Karpas-422 (cell line): ENCODE measurements around the gene GRK5. TPM values are rescaled to one million over a fixed set of nuclear protein-coding genes. Genes with fewer than 3 reads are reported as not detected.
"Not testable (repeated sequence)": the region's sequence is repeated elsewhere in the genome, so short reads cannot be mapped to it uniquely, and the experiment has no call there.

Source experiments
- DNase-seq: peaks from one replicate; pipeline ENCODE4 v3.0.0-alpha.2; 2015
- H2AFZ ChIP-seq: fragments of 200-600 bp; sonication (generic); 2 replicates; pipeline ENCODE4 v1.6.1; 2014; ENCODE audit warnings: antibody characterized with exemption, low read length, mixed read lengths
- H3K27ac ChIP-seq: fragments of 200-600 bp; sonication (generic); 2 replicates; pipeline ENCODE4 v1.5.1; 2014; ENCODE audit warnings: mild to moderate bottlenecking, low read length, moderate library complexity
- H3K27me3 ChIP-seq: fragments of 200-600 bp; sonication (generic); 2 replicates; pipeline ENCODE4 v1.6.1; 2014; ENCODE audit warnings: low read length, mixed read lengths
- H3K36me3 ChIP-seq: fragments of 200-600 bp; sonication (generic); 2 replicates; pipeline ENCODE4 v1.6.1; 2014; ENCODE audit warnings: low read length, mixed read lengths; ENCODE audit not compliant: insufficient read depth
- H3K4me1 ChIP-seq: fragments of 200-600 bp; sonication (generic); 2 replicates; pipeline ENCODE4 v1.6.1; 2014; ENCODE audit warnings: mild to moderate bottlenecking, low read length, mixed read lengths
- H3K4me2 ChIP-seq: fragments of 200-600 bp; sonication (generic); 2 replicates; pipeline ENCODE4 v1.6.1; 2014; ENCODE audit warnings: low read length, low read depth, mild to moderate bottlenecking; ENCODE audit not compliant: poor library complexity, severe bottlenecking
- H3K4me3 ChIP-seq: fragments of 200-600 bp; sonication (generic); 2 replicates; pipeline ENCODE4 v1.5.1; 2014; ENCODE audit warnings: mild to moderate bottlenecking, antibody characterized with exemption, low read length, mixed read lengths
- H3K79me2 ChIP-seq: fragments of 200-600 bp; sonication (generic); 2 replicates; pipeline ENCODE4 v1.6.1; 2014; ENCODE audit warnings: mild to moderate bottlenecking, low read length, mixed read lengths
- H3K9ac ChIP-seq: fragments of 200-600 bp; sonication (generic); 2 replicates; pipeline ENCODE4 v1.6.0; 2014; ENCODE audit warnings: low read length
- H3K9me2 ChIP-seq: fragments of 200-600 bp; sonication (generic), shearing (Covaris generic); replicated peaks from 2 replicates; pipeline ENCODE4 v1.6.0; 2014; ENCODE audit warnings: mild to moderate bottlenecking, low read length, moderate library complexity; ENCODE audit not compliant: insufficient read depth
- H3K9me3 ChIP-seq: fragments of 300-700, 200-600 bp; sonication (generic); 2 replicates; pipeline ENCODE4 v1.6.1; 2014; ENCODE audit warnings: low read length, mixed read lengths
- H4K20me1 ChIP-seq: fragments of 200-600 bp; sonication (generic); 2 replicates; pipeline ENCODE4 v1.6.1; 2014; ENCODE audit warnings: mild to moderate bottlenecking, antibody characterized with exemption, low read length, low read depth; ENCODE audit not compliant: insufficient read depth
- total RNA-seq: library from RNA; depleted of rRNA; stranded (reverse); fragments of >200 nt; shearing (Covaris generic); gene quantifications from 2 replicates; pipeline ENCODE4 v1.2.3, GENCODE V29; 2014; ENCODE audit warnings: low replicate concordance

The GRK5 gene
- total RNA-seq, 1 experiment from 2014 or later, result 4.5 TPM

DNA sequence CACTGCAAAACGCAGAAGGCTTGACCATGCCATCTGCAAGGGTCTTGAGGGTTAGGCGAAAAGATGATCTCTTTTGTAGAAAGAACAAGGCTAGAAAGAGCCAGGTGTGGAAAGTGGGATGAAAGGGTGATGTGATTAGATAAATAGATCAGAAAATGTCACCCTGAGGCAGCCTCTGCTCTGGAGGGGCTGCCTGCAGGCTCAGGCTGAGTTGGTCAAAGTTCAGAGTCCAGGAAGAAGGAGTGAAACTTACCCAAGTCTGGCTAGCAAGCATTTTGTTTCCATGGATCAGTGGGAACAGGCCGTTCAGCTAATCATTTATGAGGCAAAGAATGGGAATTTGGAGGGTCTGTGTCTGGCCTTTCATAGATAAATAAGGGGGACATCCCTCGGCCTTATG lies 255.4 kb downstream of the GRK5 start:
- no peak overlapping the region for H2AFZ ChIP-seq
- no peak for DNase-seq
- peaks cover 29% of the 10 kb centered on the region for H3K4me1 ChIP-seq
- H3K9ac ChIP-seq, result no peak overlapping the region
- no peaks in the 10 kb centered on the region for H4K20me1 ChIP-seq
- no peak overlapping the region for H3K27ac ChIP-seq
- no peak overlapping the region for H3K4me3 ChIP-seq
- 0 out of 2 replicates have a peak, but pooled peaks cover 4% of the 10 kb centered on the region for H3K36me3 ChIP-seq
- H3K4me2 ChIP-seq, result no peak overlapping the region
- no peaks in the 10 kb centered on the region for H3K79me2 ChIP-seq
- H3K9me3 ChIP-seq, result no peaks in the 10 kb centered on the region
- H3K27me3 ChIP-seq, result no peaks in the 10 kb centered on the region
- no peaks in the 10 kb centered on the region for H3K9me2 ChIP-seq

- H3K4me2 ChIP-seq, H2AFZ ChIP-seq, H3K27me3 ChIP-seq, H3K79me2 ChIP-seq, H3K9me2 ChIP-seq, H3K36me3 ChIP-seq, H3K27ac ChIP-seq, DNase-seq, H3K9me3 ChIP-seq, H4K20me1 ChIP-seq, H3K9ac ChIP-seq, H3K4me3 ChIP-seq: not testable (repeated sequence)
- H3K4me1 ChIP-seq, result peaks cover 29% of the 10 kb centered on the region
Measured at GRCh38 chr10:119463195-119463594, 255.8 kb downstream of the GRK5 start.

- H3K9ac ChIP-seq, result no peak overlapping the region
- no peaks in the 10 kb centered on the region for H3K79me2 ChIP-seq
- no peak for DNase-seq
- H3K36me3 ChIP-seq, result 0 out of 2 replicates have a peak, but pooled peaks cover 4% of the 10 kb centered on the region
- H3K27me3 ChIP-seq, result no peaks in the 10 kb centered on the region
- H2AFZ ChIP-seq, result no peak overlapping the region
- H3K4me1 ChIP-seq, result peaks cover 32% of the 10 kb centered on the region
- no peaks in the 10 kb centered on the region for H3K9me3 ChIP-seq
- H3K27ac ChIP-seq, result no peak overlapping the region
- H4K20me1 ChIP-seq, result no peaks in the 10 kb centered on the region
- H3K4me3 ChIP-seq, result no peak overlapping the region
- H3K9me2 ChIP-seq, result no peaks in the 10 kb centered on the region
- no peak overlapping the region for H3K4me2 ChIP-seq
Measured at GRCh38 chr10:119465085-119465484, 257.7 kb downstream of the GRK5 start.

- H3K27ac ChIP-seq, result no peak overlapping the region
- no peak overlapping the region for H2AFZ ChIP-seq
- no peak overlapping the region for H3K9ac ChIP-seq
- no peak for DNase-seq
- H3K79me2 ChIP-seq, result no peaks in the 10 kb centered on the region
- no peaks in the 10 kb centered on the region for H3K9me2 ChIP-seq
- H4K20me1 ChIP-seq, result no peaks in the 10 kb centered on the region
- 0 out of 2 replicates have a peak, but pooled peaks cover 4% of the 10 kb centered on the region for H3K36me3 ChIP-seq
- no peaks in the 10 kb centered on the region for H3K9me3 ChIP-seq
- no peak overlapping the region for H3K4me2 ChIP-seq
- H3K4me3 ChIP-seq, result no peak overlapping the region
- peaks cover 26% of the 10 kb centered on the region for H3K4me1 ChIP-seq
- no peaks in the 10 kb centered on the region for H3K27me3 ChIP-seq
Measured at GRCh38 chr10:119466076-119466475, 258.7 kb downstream of the GRK5 start.

DNA sequence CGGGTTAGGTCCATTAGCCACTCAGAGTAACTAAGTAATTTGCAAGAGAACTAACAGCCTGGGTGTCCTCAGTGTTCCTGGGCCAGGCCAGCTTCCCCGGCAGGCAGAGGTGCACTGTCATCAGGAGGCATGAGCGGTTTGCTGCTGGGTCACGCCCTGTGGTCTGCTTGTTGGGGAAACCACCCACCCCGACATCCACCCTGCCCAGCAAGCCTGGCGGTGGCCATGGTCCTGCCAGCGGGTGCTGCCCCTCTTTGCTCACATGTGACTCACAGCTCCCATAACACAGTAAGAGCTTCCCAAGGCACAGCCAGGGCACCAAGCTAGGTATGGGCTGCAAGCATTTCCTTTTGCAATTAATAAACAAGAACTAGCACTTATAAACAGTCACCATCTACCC lies 259.3 kb downstream of the GRK5 start:
- Histone ChIP-seq H3K36me3 (0 out of 2 replicates have a peak, but pooled peaks cover 4% of the 10 kb centered on the region), H3K4me3 (no peak overlapping the region), H3K9ac (no peak overlapping the region), H3K79me2 (no peaks in the 10 kb centered on the region), H2AFZ (no peak overlapping the region), H3K27ac (no peak overlapping the region), H3K4me2 (no peak overlapping the region), H3K9me3 (no peaks in the 10 kb centered on the region), H3K9me2 (no peaks in the 10 kb centered on the region), H3K27me3 (no peaks in the 10 kb centered on the region), H3K4me1 (peaks cover 20% of the 10 kb centered on the region), H4K20me1 (no peaks in the 10 kb centered on the region)
- no peak for DNase-seq

DNA sequence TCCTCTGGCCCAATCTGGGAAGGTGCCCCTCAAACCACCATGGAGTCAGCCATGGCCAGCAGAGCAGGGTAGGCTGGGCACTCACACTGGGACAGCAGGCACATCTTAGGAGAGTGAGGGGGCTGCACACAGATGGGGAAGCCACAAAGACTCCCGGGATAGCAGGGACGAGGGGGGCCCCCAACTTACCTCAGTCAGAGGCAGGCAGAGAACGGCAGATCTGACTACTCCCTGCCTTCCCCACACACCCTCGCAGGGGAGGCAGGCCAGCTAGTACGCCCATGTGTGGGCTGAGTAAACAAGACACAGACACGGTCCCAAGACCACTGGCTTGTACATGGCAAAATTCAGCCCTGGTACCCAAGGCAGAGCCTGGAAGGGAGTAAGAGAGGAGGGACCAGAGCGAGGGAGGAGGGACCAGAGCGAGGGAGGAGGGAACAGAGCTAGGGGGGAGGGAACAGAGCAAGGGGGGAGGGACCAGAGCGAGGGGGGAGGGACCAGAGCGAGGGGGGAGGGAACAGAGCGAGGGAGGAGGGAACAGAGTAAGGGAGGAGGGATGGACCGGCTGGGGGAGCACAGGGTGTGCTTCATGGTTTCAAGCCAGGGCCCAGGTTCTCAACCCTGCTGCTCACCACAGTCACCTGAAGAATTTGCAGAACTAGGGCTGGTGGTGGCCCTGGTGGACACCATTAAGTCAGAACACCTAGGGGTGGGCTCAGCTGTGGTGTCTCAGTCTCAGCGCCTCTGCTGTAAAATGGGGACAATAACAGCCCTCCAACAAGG lies 261.4 kb downstream of the GRK5 start:
- Histone ChIP-seq H3K4me3 (no peak overlapping the region), H3K4me2 (no peak overlapping the region), H3K36me3 (no peaks in the 10 kb centered on the region), H3K27me3 (no peaks in the 10 kb centered on the region), H3K27ac (no peak overlapping the region), H4K20me1 (no peaks in the 10 kb centered on the region), H3K4me1 (peaks cover 26% of the 10 kb centered on the region), H3K9me2 (no peaks in the 10 kb centered on the region), H3K9ac (no peak overlapping the region), H3K79me2 (no peaks in the 10 kb centered on the region), H3K9me3 (no peaks in the 10 kb centered on the region), H2AFZ (no peak overlapping the region)
- DNase-seq, result peak; percentile 57

DNA sequence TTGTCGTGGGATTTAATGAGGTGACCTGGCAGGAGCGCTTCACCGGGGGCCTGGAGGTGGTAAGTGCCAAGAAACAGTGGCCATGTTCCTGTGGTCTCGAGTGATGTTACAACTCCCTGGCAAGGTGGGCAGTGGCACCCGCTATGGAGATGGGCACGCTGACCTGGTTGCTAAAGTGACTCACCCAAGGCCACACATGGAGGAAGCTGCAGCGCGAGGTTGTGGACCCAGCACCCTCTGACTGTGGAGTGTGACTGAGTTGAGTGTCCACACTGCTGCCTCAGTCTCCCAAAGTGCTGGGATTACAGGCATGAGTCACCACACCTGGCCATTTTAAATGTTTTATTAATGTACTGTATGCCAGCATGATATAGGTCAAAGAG lies 261.9 kb downstream of the GRK5 start:
- Histone ChIP-seq H3K4me3 (no peak overlapping the region), H4K20me1 (no peaks in the 10 kb centered on the region), H3K27ac (no peak overlapping the region), H3K9ac (no peak overlapping the region), H3K9me2 (no peaks in the 10 kb centered on the region), H2AFZ (no peak overlapping the region), H3K36me3 (no peaks in the 10 kb centered on the region), H3K9me3 (no peaks in the 10 kb centered on the region), H3K4me2 (no peak overlapping the region), H3K4me1 (peaks cover 26% of the 10 kb centered on the region), H3K27me3 (no peaks in the 10 kb centered on the region), H3K79me2 (no peaks in the 10 kb centered on the region)
- DNase-seq, result no peak

GRCh38 chr10:119469846-119470245 lies 262.5 kb downstream of the GRK5 start:
- no peaks in the 10 kb centered on the region for H3K36me3 ChIP-seq
- H3K9me3 ChIP-seq, result no peaks in the 10 kb centered on the region
- no peaks in the 10 kb centered on the region for H3K27me3 ChIP-seq
- no peaks in the 10 kb centered on the region for H4K20me1 ChIP-seq
- no peaks in the 10 kb centered on the region for H3K79me2 ChIP-seq
- no peak overlapping the region for H2AFZ ChIP-seq
- H3K4me2 ChIP-seq, result no peak overlapping the region
- DNase-seq, result no peak
- peaks cover 26% of the 10 kb centered on the region for H3K4me1 ChIP-seq
- no peak overlapping the region for H3K9ac ChIP-seq
- H3K27ac ChIP-seq, result no peak overlapping the region
- no peaks in the 10 kb centered on the region for H3K9me2 ChIP-seq
- no peak overlapping the region for H3K4me3 ChIP-seq
